HUES6 (cell line): ENCODE measurements around the gene BCAP31.
"Not testable (repeated sequence)": the region's sequence is repeated elsewhere in the genome, so short reads cannot be mapped to it uniquely, and the experiment has no call there.

ENCODE experiments used
- H3K27ac ChIP-seq: 2 replicates; pipeline ENCODE4 v1.7.0; 2013; ENCODE audit warnings: low read depth, mild to moderate bottlenecking, low read length, inconsistent platforms
- H3K27me3 ChIP-seq: 2 replicates; pipeline ENCODE4 v1.6.1; 2013; ENCODE audit warnings: low read length; ENCODE audit not compliant: control insufficient read depth, insufficient read depth
- H3K36me3 ChIP-seq: 2 replicates; pipeline ENCODE4 v1.6.1; 2013; ENCODE audit warnings: low read length; ENCODE audit not compliant: control insufficient read depth, insufficient read depth
- H3K4me1 ChIP-seq: 2 replicates; pipeline ENCODE4 v1.6.1; 2013; ENCODE audit warnings: low read length; ENCODE audit not compliant: control insufficient read depth, insufficient read depth
- H3K4me3 ChIP-seq: 2 replicates; pipeline ENCODE4 v1.5.1; 2013; ENCODE audit warnings: low read depth, low read length
- H3K9ac ChIP-seq: one replicate; pipeline ENCODE4 v1.6.1; 2013; ENCODE audit warnings: mild to moderate bottlenecking, low read length
- H3K9me3 ChIP-seq: 2 replicates; pipeline ENCODE4 v1.6.1; 2013; ENCODE audit warnings: low read depth, low read length; ENCODE audit not compliant: control insufficient read depth, insufficient read depth

BCAP31 gene

GRCh38 chrX:153755136-153755535 lies 30.9 kb upstream of the BCAP31 start:
- no peaks in the 10 kb centered on the region for H3K27me3 ChIP-seq
- no peak overlapping the region for H3K4me3 ChIP-seq
- no peaks in the 10 kb centered on the region for H3K36me3 ChIP-seq
- peaks cover 17% of the 10 kb centered on the region for H3K9me3 ChIP-seq
- H3K27ac ChIP-seq = no peak overlapping the region
- no peaks in the 10 kb centered on the region for H3K4me1 ChIP-seq
- H3K9ac ChIP-seq = no peak overlapping the region

- Histone ChIP-seq H3K4me1 (no peaks in the 10 kb centered on the region), H3K27ac (no peak overlapping the region), H3K36me3 (no peaks in the 10 kb centered on the region), H3K4me3 (no peak overlapping the region), H3K9me3 (peaks cover 13% of the 10 kb centered on the region; the same call in 1 of the 2 replicates), H3K9ac (no peak overlapping the region), H3K27me3 (no peaks in the 10 kb centered on the region)
Measured at GRCh38 chrX:153750127-153750774, 26.1 kb upstream of the BCAP31 start.

GRCh38 chrX:153749017-153749416 lies 24.8 kb upstream of the BCAP31 start:
- not testable (repeated sequence) for H3K36me3 ChIP-seq, H3K27ac ChIP-seq, H3K4me1 ChIP-seq, H3K27me3 ChIP-seq, H3K9ac ChIP-seq, H3K4me3 ChIP-seq
- H3K9me3 ChIP-seq = peaks cover 13% of the 10 kb centered on the region; the same call in 1 of the 2 replicates

GRCh38 chrX:153746991-153747390 lies 22.8 kb upstream of the BCAP31 start:
- H3K27ac ChIP-seq, H3K36me3 ChIP-seq, H3K4me1 ChIP-seq, H3K27me3 ChIP-seq, H3K9ac ChIP-seq, H3K4me3 ChIP-seq: not testable (repeated sequence)
- H3K9me3 ChIP-seq = peaks cover 11% of the 10 kb centered on the region; the same call in 1 of the 2 replicates

- H3K27me3 ChIP-seq = no peaks in the 10 kb centered on the region
- H3K4me1 ChIP-seq = peaks cover 4% of the 10 kb centered on the region; the same call in 1 of the 2 replicates
- H3K4me3 ChIP-seq = no peak overlapping the region
- H3K27ac ChIP-seq = no peak overlapping the region
- H3K36me3 ChIP-seq = no peaks in the 10 kb centered on the region
- no peak overlapping the region for H3K9ac ChIP-seq
- peaks cover 9% of the 10 kb centered on the region; the same call in 1 of the 2 replicates for H3K9me3 ChIP-seq
Measured at GRCh38 chrX:153746359-153746758, 22.2 kb upstream of the BCAP31 start.

- H3K4me1 ChIP-seq, H3K9ac ChIP-seq, H3K27ac ChIP-seq, H3K36me3 ChIP-seq, H3K9me3 ChIP-seq, H3K27me3 ChIP-seq, H3K4me3 ChIP-seq: not testable (repeated sequence)
Measured at GRCh38 chrX:153745067-153745433, 20.9 kb upstream of the BCAP31 start.

GRCh38 chrX:153744210-153745066 lies 20.3 kb upstream of the BCAP31 start:
- Histone ChIP-seq H3K4me3 (peak overlapping the region; percentile 65), H3K27me3 (no peaks in the 10 kb centered on the region), H3K4me1 (peaks cover 4% of the 10 kb centered on the region; the same call in 1 of the 2 replicates), H3K9me3 (peaks cover 11% of the 10 kb centered on the region; the same call in 1 of the 2 replicates), H3K36me3 (no peaks in the 10 kb centered on the region), H3K27ac (peak overlapping the region; percentile 30; the same call in 1 of the 2 replicates), H3K9ac (peak overlapping the region; percentile 44)

- Histone ChIP-seq H3K27ac (peak overlapping the region; percentile 30; the same call in 1 of the 2 replicates), H3K4me3 (peak overlapping the region; percentile 65)
Measured at GRCh38 chrX:153743468-153744209, 19.5 kb upstream of the BCAP31 start.

GRCh38 chrX:153742796-153743467 lies 18.7 kb upstream of the BCAP31 start:
- not testable (repeated sequence) for H3K4me1 ChIP-seq, H3K27me3 ChIP-seq, H3K9me3 ChIP-seq, H3K9ac ChIP-seq, H3K27ac ChIP-seq, H3K36me3 ChIP-seq
- H3K4me3 ChIP-seq = peak overlapping the region; percentile 12; the same call in 1 of the 2 replicates

More at GRCh38 chrX:153743468-153744209, 19.5 kb upstream of the BCAP31 start:
- H3K9ac ChIP-seq = peak overlapping the region; percentile 44
- not testable (repeated sequence) for H3K4me1 ChIP-seq, H3K27me3 ChIP-seq, H3K9me3 ChIP-seq, H3K36me3 ChIP-seq

- not testable (repeated sequence) for H3K4me1 ChIP-seq, H3K4me3 ChIP-seq, H3K9ac ChIP-seq, H3K27me3 ChIP-seq, H3K27ac ChIP-seq, H3K9me3 ChIP-seq, H3K36me3 ChIP-seq
Measured at GRCh38 chrX:153742111-153742510, 17.9 kb upstream of the BCAP31 start.
